ENCODE measurements around the gene PLXNB2.
A peak's percentile ranks its signal among the peaks of the same experiment; 100 is the strongest.
"Not testable (repeated sequence)": the region's sequence is repeated elsewhere in the genome, so short reads cannot be mapped to it uniquely, and the experiment has no call there.

Gene PLXNB2

GRCh38 chr22:50278461-50278860 lies 29.0 kb downstream of the PLXNB2 start:
- DNase-seq: no peak

- peak in 1 of 3 experiments; percentile 1 for DNase-seq
Observed at GRCh38 chr22:50277761-50278160, 29.7 kb downstream of the PLXNB2 start.

- DNase-seq: no peak
Observed at GRCh38 chr22:50276143-50276542, 31.3 kb downstream of the PLXNB2 start.

DNA sequence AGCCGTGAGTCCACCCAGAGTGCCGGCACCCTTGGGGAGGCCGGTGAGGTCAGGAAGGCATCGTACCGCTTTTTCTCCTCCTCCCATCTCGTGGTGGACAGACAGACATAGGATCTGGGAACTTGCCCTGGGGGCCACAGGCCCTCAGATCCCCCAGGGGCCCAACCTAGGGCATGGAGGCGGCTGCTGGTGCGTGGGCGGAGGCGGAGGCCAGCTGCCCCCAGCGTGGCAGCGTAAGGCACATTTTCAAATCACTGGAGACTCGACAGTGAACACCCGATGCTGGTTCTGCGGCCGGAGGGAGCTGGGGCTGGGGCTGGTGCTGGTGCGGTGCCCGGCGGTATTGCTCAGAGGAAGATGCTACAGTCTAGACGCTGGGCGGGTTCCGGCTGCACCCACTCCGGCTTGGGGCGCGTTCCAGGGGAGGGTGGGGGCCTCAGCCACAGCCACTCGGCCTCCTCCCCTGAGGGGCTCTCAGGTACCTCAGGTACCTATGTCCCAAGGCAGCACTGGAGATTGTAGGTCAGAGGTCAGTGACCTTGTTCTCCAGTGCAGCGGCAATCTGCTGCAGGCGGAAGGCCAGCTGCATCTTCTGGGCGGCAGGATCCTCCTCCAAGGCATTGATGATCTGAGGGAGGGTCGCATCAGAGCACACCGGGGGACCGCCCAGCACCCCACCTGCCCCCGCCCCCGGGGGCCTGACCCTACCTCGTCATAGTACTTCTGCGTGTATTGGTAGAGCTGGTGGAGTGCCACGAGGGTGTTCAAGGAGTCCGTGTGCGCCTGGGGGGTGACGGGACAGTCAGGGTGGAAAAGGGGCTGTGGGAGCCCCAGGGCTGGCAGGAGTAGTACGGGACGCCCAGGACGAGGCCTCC lies 32.0 kb downstream of the PLXNB2 start:
- DNase-seq: no peak

- DNase-seq: no peak
Observed at GRCh38 chr22:50274771-50275170, 32.7 kb downstream of the PLXNB2 start.

DNA sequence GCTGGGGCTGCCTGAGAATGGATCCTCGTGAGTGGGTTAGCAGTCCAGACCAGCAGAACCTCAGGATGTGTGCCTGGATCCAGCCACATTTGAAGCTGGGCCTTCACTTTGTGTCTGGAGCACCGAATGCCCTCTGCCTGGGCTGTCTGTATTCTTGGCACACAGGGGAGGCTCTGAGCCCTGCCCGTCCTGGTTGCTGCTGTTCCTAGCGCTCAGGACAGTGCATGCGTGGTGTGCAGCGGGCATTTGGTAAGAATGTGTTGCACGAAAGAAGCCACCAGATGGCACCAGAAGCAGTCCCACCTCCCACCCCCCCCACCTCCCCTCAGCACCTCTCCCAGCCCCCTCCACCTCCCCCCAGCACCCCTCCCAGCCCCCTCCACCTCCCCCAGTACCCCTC lies 33.1 kb downstream of the PLXNB2 start:
- DNase-seq: peak in 2 of 3 experiments; percentile 13 to 52

GRCh38 chr22:50273781-50274180 lies 33.7 kb downstream of the PLXNB2 start:
- not testable (repeated sequence) for DNase-seq

- DNase-seq: not testable (repeated sequence)
Observed at GRCh38 chr22:50273352-50273751, 34.1 kb downstream of the PLXNB2 start.

- peak in 1 of 3 experiments; percentile 12 for DNase-seq
Observed at GRCh38 chr22:50272044-50272802, 35.2 kb downstream of the PLXNB2 start.

GRCh38 chr22:50271519-50271970 lies 35.9 kb downstream of the PLXNB2 start:
- DNase-seq: peak; percentile 19 to 74 (median 64)

DNA sequence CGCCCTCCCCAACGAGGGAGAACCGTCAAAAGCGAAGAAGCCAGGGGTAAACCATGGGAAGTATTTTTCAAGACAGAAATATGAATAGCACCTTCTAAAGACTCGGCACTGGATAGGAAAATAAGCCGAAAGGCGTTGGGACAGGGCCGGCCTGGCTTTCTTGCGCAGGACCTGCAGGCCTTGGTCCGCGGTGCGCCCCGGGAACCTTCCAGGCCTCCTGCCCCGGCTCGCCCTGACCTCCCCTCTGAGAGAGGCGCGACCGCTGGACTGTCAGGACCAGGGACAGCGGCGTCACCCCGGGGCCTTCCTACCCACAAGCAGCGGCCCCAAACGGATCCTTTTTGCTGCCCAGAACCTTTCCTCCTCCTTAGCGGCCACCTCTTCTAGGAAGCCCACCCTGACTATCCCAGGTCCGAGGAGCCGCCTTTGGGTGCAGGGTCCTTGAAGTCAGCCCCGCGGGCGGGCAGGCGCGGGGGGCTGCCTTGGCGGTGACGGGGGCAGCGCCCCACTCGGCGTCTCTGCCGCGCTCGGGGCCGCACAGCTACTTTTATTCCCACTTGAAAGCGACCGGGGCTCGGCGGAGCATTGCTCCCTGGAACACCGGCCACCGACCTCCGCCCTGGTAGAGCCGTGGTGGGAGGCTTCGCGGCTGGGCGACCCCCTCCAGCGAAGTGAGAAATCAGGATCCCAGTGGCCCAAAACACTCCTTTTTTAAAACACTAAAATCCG lies 36.6 kb downstream of the PLXNB2 start:
- DNase-seq: peak in 2 of 3 experiments; percentile 26 to 43

DNA sequence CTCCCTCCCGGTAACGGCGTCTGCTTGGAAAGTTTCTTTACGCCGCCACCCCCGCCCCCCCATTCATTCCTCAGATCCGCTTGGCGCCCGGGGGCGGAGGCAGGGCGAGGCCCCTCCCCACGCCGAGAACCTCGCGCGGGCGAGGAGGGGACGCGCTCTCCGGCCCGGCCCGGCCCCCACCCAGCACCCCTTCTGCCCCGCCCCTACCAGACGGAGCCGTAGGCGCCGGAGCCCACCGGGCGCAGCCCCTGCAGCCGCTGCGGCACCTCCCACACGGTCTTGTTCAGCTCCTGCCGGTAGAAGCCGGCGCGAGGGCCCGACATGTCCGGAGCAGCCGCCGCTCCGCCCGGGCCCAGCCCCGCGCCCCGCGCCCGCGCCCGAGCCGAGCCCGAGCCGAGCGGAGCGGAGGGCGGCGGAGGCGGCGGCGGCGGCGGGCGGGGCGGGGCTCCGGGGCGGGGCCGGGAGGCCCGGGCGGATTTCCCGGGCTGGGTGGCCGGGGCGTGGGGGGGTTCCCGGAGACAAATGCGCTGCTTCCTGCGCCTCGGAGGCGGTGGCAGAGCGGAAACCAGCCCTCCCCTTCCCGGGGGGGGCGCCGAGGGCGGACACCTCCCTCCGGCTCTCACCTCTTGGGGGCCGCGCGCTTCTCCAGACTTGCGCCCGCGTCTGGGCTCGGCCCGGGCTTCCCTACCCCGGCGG lies 37.3 kb downstream of the PLXNB2 start, which contains the start of gene MAPK11:
MAPK11 (minus strand) TSS at position 411 of the 696 bp plus-strand sequence; CDS start at position 323, 88 bp downstream.
- DNase-seq: peak in 2 of 3 experiments; percentile 49 to 56

- no peak for DNase-seq
Observed at GRCh38 chr22:50269573-50269969, 37.9 kb downstream of the PLXNB2 start.

- DNase-seq: no peak
Observed at GRCh38 chr22:50268655-50269113, 38.8 kb downstream of the PLXNB2 start.

GRCh38 chr22:50267591-50268390 lies 39.7 kb downstream of the PLXNB2 start:
- DNase-seq: no peak

- DNase-seq: no peak
Observed at GRCh38 chr22:50266994-50267393, 40.5 kb downstream of the PLXNB2 start.

GRCh38 chr22:50264946-50265669 lies 42.3 kb downstream of the PLXNB2 start:
- DNase-seq: no peak

DNA sequence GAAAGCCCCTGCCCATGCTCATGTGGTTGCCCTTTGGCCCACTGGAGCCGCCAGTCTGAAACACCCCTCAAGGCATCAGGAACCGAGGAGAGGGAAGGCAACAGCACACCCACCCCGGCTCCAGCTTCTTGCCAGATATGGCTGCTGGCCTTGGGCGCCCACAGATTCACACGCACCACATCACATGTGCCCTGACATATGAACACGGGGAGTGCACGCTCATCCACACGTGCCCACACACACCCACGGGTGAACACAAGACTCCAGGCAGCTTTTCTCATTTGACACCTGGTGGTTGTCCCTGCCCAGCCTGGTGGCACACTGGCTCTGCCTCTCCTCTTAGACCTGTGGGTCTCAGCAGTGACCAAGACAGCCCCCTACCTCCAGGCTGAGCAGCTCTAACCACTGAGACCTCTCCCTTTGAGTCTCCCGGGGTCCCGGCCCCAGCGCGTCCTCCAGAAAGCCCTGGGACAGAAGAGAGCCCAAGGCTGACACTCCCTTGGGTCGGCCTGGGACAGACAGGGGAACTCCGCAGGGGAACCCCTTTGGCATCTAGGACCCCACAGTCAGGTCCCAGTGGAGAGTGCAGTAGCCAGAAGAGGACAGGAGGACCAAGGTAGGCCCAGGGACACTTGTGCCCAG lies 43.2 kb downstream of the PLXNB2 start:
- no peak for DNase-seq

DNA sequence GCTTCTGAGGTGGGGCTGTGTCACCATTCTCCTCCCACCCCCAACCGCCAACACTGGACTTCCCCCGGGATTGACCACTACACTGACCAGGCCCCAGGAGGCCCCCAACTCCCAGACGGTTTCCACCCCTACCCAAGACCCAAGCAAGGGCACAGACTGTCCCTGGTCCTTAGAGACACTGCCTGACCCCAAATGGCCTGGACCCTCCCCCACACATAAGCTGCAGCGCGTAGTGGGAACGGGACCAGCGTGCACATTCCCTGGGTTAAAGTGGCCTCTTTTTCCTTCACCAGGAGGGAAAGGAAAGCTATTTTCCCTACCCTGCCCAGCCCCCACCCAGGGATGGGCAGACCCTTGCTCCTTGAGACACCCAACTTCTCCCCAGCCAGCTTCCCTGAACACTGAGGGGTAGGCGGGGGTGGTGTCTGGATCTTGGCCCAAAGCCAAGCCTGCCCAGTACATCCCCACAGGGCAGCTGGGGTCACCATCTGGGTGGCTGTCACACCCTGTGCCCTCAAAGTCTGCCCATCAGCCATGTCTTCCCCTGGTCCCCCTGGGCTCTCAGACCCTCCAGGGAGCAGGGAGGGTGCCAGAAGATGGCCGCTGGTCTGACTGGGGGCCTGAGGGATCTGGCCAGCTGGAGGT lies 44.4 kb downstream of the PLXNB2 start:
- no peak for DNase-seq

Data from NCI-H1417 (cell line).